NCI-H1417 treated with DMSO at 0.1 percent for 48 hours (cell line): Measurements from ENCODE around the gene RBP7.

Source experiments
- DNase-seq: peaks from one replicate; lab custom pipeline; 2025; lab: John Stamatoyannopoulos, UW

Gene RBP7

DNA sequence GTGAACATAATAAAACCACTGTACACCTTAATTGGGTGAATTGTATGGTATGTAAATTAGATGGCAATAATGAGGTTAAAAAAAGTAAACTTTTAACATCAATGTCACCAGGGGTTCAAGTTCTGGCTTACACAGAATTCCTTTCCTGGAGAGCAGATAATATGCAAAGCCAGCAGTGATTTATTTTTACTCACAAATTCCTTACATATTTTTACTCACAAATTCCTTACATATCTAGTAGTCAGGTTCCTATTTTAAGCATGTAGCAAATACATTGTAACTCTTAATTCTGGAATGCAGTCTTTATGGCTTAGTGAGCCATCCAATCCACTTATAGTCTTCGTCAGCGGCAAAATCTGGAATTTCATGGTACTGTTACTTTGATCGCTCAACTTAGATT, 34.4 kb downstream of the RBP7 start:
- DNase-seq: no peak

- peak; percentile 93 for DNase-seq
Observed at GRCh38 chr1:10032590-10033358, 35.7 kb downstream of the RBP7 start, which contains the start of gene UBE4B. UBE4B (plus strand) TSS chr1:10032958; CDS start chr1:10033671, 713 bp downstream.

DNA sequence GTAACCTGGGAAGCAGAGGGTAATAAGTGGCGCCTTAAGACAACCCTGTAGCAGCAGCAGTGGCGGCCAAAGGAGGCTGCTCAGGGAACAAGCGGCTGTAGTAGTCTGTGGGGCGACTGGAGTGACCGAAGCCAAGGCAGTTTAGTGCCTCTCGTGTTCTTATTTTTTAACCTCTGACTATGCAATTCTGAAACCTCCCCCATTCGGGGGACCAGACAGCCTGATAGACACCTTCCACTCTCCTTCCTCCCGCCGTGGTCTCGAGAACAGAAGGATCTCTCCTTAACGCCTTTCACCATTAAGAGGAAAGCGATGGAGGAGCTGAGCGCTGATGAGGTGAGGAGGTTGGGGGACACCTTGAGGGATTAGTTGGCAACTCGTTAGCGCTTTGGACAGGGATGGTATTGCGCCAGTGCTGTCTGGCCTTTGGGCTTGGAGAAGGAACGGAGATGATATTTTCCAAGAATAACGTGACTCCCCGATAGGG, 36.4 kb downstream of the RBP7 start:
- no peak for DNase-seq

DNA sequence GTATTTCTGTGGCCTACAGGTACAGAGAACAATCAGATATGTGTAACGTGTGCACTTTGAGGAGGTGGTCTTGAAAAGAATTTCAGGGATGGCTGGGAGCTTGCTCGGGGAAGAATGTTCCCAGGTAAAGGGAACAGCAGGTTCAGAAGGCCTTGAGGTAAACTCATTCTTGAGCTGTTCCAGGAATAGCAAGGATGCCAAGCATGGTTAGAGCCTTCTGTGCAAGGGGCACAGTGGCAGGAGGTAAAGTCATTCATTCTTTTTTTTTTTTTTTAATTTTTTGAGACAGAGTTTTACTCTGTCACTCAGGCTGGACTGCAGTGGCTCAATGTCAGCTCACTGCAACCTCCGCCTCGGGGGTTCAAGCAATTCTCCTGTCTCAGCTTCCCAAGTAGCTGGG, 45.7 kb downstream of the RBP7 start:
- DNase-seq: no peak

DNA sequence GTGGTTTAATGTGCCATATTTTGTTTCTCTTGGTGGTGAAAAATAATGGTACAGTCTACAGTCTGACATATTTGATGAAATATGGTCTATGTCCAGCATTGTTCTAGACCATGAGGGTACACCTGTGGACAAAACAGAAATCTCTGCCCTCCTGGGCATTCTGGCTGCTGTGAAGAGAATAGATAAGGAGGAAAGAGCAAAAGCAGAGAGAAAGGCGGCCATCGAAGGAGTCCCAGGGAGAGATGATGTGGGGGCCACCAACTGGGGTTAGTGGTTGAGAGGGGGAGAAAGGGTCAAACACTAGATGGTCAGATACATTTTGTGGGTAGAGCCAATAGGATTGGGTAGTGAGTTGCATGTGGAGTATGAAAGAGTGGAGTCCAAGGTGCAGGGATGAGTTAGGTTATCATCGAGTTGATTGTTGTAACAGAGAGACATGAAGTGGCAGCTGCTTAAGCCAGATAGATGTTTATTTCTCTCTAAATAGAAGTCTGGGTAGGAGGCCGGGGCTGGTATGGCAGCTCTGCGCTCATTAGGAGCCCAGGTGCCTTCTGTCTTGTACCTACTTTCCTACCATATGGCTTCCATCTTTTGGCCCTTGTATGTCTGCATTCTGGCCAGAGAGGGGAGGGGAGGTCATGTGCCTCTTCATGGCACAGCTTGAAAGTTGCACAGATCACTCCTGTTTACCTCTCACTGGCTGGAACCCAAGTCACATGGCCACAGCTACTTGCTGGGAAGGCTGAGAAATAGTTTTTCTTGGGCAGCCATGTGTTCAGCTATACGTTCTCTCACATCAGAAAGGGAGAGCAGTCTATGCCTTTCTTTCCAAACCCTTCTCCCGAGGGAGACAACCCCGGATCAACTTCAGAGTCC, 48.7 kb downstream of the RBP7 start:
- DNase-seq: no peak

DNA sequence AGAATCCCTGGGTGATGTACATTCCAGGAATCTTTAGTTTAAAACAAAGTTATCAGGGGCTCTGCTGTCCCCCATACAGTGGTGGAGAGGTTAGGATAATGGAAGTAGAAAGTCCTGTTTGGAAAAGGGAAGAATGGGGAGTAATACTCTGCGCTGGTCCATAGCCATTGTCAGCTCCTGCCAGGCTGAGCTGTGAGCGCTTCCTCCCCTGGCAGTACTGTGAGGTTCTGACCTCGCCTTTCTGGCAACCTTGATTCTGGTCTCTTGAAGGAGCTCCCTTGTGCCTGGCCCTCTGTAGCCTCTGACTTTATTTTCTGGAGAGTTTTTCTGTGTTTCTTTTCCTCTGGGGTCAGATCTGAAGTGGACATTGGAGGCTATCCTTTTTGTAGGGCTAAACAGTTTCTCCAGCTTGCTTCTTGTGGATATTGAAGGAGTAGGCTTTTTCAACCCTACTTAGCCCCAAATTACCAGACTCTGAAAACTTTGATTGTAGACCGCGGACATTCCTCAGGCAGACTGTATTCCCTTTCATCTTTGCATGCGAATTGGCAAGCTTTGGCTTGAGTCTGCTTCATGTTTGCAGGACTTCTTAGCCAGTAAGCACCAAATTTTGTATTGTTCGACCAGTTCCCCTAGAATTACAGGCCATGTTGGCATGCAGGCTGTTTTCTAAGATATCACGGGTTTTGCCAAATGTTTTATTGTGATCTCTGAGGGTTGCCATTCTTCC, 49.5 kb downstream of the RBP7 start:
- DNase-seq: no peak

DNA sequence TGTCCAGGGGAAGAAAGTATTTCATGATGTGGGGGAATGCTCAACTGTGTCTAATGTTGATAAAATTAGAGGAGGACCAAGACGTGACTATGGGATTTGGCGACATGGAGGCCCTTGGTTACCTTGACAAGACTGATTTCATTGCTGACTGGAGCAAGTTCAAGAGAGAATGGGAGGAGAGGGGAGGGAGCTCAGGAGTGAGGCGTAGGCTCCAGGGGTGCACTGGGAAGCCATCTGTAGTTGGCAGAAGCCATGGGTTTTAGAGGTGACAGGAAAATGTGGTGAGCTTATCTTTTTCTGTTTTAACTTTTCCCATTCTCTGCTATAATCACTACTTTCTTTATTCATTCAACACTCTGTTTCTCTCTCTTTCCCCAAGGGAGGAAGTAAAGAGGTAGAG, 51.6 kb downstream of the RBP7 start:
- no peak for DNase-seq

DNA sequence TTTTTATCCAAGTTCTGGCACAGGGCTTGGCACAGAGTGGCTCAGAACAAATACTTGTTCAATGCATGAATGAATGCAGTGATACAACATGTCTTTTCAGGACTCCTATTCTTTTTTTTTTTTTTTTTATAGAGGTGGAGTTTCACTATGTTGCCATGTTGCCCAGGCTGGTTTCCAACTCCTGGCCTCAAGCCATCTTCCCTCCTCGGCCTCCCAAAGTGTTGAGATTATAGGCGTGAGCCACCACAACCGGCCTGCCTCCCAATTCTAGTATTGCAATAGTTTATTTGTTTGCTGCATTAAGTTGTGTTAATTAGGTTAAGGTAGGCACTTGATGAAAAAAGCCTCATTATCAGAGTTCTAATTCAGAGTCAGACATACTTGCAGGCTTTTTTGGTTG, 53.6 kb downstream of the RBP7 start:
- DNase-seq: no peak

GRCh38 chr1:10051656-10052055, 54.6 kb downstream of the RBP7 start:
- DNase-seq: no peak

- no peak for DNase-seq
Observed at GRCh38 chr1:10052347-10052746, 55.3 kb downstream of the RBP7 start.

GRCh38 chr1:10054465-10054864, 57.4 kb downstream of the RBP7 start:
- no peak for DNase-seq

DNA sequence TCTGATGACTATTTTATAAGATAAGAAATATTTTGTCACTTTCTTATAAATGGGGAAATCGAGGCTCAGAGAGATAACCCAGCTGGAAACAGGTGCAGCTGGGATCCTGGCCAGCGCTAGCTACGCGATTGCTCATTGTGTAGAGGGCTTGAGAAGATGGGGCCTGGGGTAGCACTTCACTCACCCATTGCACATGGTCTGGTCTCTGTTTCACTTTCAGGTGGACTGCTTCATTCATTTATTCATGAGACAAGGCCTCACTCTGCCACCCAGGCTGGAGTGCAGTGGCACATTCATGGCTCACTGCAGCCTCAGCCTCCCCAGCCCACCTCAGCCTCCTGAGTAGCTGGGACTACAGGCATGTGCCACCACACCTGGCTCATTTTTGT, 59.6 kb downstream of the RBP7 start:
- no peak for DNase-seq

DNA sequence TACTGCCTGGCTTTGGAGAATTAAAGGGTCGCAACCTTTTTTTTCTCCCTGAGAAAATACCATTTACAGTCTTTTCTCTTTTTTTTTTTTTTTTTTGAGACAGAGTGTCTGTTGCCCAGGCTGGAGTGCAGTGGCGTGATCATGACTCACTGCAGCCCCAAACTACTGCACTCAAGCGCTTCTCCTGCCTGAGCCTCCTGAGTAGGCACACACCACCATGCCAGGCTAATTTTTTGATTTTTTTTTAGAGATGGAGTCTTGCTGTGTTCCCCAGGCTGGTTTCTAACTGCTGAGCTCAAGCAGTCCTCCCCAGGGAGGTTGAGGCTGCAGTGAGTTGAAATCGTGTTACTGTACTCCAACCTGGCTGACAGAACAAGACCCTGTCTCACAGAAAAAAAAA, 60.3 kb downstream of the RBP7 start:
- no peak for DNase-seq

GRCh38 chr1:10057796-10058195, 60.8 kb downstream of the RBP7 start:
- DNase-seq: no peak

GRCh38 chr1:10059342-10059718, 62.3 kb downstream of the RBP7 start:
- DNase-seq: no peak

DNA sequence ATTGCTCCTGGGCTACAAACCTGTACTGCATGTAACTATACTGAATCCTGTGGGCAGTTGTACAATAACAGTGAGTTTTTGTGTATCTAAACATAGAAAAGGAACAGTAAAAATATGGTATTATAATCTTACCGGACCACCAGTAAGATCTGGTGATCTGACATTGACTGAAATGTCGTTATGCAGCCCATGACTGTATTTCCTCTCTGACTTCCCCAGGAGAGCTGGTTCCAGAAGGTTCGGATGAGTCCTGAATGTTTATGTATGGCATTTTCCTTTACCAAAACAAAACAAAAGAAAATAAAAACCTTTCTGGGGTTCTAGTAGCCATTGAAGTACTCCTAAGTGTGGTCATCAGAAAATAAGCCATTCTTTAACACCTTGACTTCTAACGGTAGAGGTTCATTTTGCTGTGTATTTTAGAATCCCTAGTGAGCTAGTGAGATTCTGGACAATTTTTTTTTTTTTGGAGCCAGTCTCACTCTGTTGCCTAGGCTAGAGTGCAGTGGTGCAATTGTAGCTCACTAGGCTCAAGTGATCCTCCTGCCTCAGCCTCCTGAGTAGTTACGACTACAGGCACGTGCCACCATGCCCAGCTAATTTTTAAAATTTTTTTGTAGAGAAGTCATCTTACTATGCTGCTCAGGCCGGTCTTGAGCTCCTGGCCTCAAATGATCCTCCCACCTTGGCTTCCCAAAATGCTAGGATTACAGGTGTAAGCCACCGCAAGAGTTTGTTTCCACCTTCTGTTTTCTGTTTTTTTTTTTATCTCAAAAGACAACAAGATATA, 63.5 kb downstream of the RBP7 start:
- no peak for DNase-seq

DNA sequence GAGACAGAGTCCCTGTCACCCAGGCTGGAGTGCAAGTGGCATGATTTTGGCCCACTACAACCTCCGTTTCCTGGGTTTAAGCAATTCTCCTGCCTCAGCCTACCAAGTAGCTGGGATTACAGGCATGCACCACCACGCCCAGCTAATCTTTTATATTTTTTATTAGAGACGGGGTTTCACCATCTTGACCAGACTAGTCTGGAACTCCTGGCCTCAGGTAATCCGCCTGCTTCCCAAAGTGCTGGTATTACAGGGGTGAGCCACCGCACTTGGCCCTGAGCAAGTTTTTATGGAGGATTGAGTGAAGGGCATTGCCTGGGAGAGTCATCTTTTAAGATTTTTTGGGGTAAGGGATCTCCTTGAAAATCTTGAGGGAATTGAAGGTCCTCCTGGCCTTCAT, 64.2 kb downstream of the RBP7 start:
- no peak for DNase-seq

- DNase-seq: no peak
Observed at GRCh38 chr1:10063878-10064277, 66.8 kb downstream of the RBP7 start.

DNA sequence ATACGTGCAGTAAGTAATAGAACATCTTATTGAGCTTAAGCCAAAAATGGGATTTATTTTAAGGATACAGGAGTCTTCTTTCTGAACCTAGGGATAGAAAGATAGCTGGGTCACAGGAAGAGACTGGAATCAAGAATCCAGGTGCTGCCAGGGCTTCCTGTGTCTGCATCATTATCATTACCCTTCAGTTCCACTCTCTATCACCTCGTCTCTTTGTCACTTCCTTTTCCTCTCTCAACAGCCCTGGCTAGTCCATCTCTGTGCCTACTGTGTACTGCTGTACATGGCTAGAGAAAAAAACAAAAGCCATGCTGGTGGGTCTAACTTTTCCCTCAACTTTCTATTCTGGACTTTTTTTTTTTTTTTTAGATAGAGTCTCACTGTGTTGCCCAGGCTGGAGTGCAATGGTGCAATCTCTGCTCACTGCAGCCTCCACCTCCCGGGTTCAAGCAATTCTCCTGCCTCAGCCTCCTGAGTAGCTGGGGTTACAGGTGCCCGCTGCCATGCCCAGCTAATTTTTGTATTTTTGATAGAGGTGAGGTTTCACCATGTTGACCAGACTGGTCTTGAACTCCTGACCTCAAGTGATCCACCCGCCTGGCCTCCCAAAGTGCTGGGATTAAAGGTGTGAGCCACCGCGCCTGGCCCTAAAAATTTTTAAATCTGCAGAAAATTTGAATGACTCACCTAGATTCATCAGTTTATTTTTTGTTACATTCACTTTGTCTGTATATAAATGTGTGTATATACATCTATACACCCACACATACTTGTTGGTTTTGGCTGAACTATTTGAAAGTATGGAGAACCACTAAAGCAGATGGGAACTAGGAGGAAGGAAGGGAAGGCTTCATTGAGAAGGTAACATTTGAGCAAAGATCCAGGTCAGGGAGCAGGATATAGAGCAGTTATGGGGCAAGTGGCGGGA, 67.7 kb downstream of the RBP7 start:
- DNase-seq: no peak

DNA sequence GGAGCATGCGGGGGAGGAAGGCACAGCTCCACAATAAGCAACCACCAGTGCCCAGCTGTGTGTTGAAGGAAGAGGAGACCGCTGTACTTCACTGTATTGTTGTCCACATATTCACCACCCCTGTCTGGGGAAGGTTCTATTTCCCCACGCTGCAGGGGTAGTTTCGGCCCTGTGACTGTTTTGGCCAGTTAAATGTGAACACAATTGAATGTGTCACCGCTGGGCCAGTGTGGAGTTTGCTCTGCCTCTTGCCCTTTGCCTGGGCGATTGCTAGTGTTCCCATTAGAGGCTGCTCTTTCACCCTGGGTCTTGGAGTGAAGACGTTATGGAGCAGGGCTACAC, 68.3 kb downstream of the RBP7 start:
- no peak for DNase-seq
